Mammary epithelial cell (primary cell): Measurements from ENCODE around the gene CHRD.

Source experiments
- CTCF ChIP-seq, 2 donors: IDR thresholded peaks in 1 of 2; conservative IDR thresholded peaks in 1 of 2; 2 replicates each; pipeline ENCODE4 v1.5.1; 2011 to 2012; ENCODE audit warnings: inconsistent platforms in 2 of 2, low read length in 2 of 2, mild to moderate bottlenecking in 2 of 2, control low read depth in 1 of 2, low read depth in 1 of 2; ENCODE audit not compliant: insufficient read depth in 1 of 2; ENCODE audit errors: extremely low read depth in 1 of 2
- EZH2 ChIP-seq: IDR thresholded peaks from 2 replicates; pipeline ENCODE4 v1.6.1; 2012; ENCODE audit warnings: low read length, inconsistent platforms, borderline replicate concordance

DNA sequence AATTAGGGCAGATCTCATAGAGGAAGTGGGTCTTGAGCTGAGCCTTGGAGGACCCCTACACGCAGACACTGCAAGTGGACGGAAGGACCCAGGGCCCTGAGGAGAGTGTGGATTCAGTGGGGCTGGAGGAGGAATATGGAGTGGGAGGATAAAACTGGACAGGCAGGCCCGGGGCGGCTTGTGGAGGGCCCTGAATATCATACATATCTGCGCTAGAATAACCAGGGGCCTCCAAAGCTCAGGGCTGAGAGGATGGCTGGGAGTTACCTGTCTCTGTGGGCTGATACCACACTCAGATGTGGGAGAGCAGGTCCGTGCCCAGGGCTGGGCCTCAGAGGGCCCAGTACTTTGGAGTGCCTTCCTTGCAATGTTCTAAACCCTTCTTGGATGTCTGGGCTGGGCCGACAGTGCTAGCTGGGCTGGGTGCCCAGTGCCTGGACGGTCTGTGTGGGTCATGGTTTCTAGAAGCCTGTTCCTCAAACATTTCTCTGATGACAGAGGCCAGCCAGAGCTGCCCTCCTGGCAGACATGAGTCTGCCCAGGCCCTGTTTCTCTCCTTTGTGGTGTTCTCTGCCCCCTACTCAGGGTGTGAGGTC is 29.6 kb downstream of the CHRD start:
- TF ChIP-seq CTCF (conservative IDR thresholded peaks at IDR 0.05 in 1 of 2, IDR thresholded peaks at IDR 0.05 in 1 of 2; ENCODE audit: extremely low read depth in 1 of 2, insufficient read depth in 1 of 2, low read depth in 1 of 2, low read length in 2 of 2) (no peak), EZH2 (no peak)
